HCT116 (cell line): Measurements from ENCODE around the gene SRPK3.

Experiments
- ELF1 ChIP-seq: IDR thresholded peaks from 2 replicates; pipeline ENCODE4 v1.6.1; 2012; ENCODE audit warnings: low read depth, borderline replicate concordance
- EZH2 ChIP-seq: fragments of 200-600 bp; sonication (generic); IDR thresholded peaks from 2 replicates; pipeline ENCODE4 v1.6.1; 2017; ENCODE audit warnings: antibody characterized with exemption, mixed run types
- EZH2phosphoT487 ChIP-seq: fragments of 200-600 bp; IDR thresholded peaks from 2 replicates; pipeline ENCODE4 v1.6.1; 2018; ENCODE audit warnings: antibody characterized with exemption, borderline replicate concordance
- POLR2A ChIP-seq: IDR thresholded peaks from 2 replicates; pipeline ENCODE4 v1.7.0; 2011; ENCODE audit warnings: borderline replicate concordance; ENCODE audit not compliant: insufficient read depth, insufficient read length; ENCODE audit errors: extremely low read depth
- SRF ChIP-seq: IDR thresholded peaks from 2 replicates; pipeline ENCODE4 v1.6.1; 2012; ENCODE audit warnings: low read depth
- TCF7L2 ChIP-seq: IDR thresholded peaks from 2 replicates; pipeline ENCODE4 v1.7.0; 2011; ENCODE audit warnings: borderline replicate concordance, inconsistent platforms; ENCODE audit not compliant: insufficient read depth, insufficient read length; ENCODE audit errors: extremely low read depth
- TF ChIP-seq, protein P1 (sequence below), 3 experiments: fragments of 200-600 bp in 1 of 3; sonication (generic) in 1 of 3; IDR thresholded peaks in 2 of 3; conservative IDR thresholded peaks in 1 of 3; 2 replicates each; pipeline ENCODE4 v1.5.1; 2012 to 2017; ENCODE audit warnings: low read depth in 2 of 3, low read length in 2 of 3, antibody characterized with exemption in 1 of 3, borderline replicate concordance in 1 of 3, control low read depth in 1 of 3, mild to moderate bottlenecking in 1 of 3, mixed read lengths in 1 of 3, mixed run types in 1 of 3, moderate library complexity in 1 of 3; ENCODE audit not compliant: insufficient read depth in 1 of 3
- TF ChIP-seq, protein P2 (sequence below): IDR thresholded peaks from 2 replicates; pipeline ENCODE4 v1.6.1; 2011; ENCODE audit warnings: mild to moderate bottlenecking, low read length, moderate library complexity; ENCODE audit not compliant: insufficient replicate concordance; ENCODE audit errors: extremely low read depth

DNA sequence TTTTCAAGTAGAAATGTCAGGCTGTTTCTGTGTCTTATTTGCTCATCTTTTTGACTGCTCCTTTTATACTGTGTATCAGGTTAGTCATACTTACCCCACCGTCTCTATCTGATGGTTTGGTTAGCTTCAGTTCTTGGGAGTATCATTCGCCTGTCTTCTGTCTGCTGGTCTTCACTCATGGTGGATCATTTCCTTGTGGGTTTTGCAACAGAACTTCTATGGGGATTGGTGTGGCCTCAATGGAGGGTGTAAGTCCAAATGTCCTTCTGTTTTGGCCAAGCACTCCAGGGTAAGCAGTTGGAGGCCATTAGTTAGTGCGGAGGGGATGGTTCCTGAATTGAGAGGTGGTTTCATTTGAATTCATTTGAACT, 49.0 kb upstream of the SRPK3 start:
- TF ChIP-seq, protein P1, sequence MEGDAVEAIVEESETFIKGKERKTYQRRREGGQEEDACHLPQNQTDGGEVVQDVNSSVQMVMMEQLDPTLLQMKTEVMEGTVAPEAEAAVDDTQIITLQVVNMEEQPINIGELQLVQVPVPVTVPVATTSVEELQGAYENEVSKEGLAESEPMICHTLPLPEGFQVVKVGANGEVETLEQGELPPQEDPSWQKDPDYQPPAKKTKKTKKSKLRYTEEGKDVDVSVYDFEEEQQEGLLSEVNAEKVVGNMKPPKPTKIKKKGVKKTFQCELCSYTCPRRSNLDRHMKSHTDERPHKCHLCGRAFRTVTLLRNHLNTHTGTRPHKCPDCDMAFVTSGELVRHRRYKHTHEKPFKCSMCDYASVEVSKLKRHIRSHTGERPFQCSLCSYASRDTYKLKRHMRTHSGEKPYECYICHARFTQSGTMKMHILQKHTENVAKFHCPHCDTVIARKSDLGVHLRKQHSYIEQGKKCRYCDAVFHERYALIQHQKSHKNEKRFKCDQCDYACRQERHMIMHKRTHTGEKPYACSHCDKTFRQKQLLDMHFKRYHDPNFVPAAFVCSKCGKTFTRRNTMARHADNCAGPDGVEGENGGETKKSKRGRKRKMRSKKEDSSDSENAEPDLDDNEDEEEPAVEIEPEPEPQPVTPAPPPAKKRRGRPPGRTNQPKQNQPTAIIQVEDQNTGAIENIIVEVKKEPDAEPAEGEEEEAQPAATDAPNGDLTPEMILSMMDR (IDR thresholded peaks at IDR 0.05 in 2 of 3, conservative IDR thresholded peaks at IDR 0.05 in 1 of 3; ENCODE audit: borderline replicate concordance in 1 of 3, insufficient read depth in 1 of 3, low read depth in 2 of 3, low read length in 2 of 3) = no peak
- TF ChIP-seq, protein P2, sequence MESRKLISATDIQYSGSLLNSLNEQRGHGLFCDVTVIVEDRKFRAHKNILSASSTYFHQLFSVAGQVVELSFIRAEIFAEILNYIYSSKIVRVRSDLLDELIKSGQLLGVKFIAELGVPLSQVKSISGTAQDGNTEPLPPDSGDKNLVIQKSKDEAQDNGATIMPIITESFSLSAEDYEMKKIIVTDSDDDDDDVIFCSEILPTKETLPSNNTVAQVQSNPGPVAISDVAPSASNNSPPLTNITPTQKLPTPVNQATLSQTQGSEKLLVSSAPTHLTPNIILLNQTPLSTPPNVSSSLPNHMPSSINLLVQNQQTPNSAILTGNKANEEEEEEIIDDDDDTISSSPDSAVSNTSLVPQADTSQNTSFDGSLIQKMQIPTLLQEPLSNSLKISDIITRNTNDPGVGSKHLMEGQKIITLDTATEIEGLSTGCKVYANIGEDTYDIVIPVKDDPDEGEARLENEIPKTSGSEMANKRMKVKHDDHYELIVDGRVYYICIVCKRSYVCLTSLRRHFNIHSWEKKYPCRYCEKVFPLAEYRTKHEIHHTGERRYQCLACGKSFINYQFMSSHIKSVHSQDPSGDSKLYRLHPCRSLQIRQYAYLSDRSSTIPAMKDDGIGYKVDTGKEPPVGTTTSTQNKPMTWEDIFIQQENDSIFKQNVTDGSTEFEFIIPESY = no peak
- no peak for TF ChIP-seq EZH2phosphoT487
- TF ChIP-seq TCF7L2 = no peak
- TF ChIP-seq POLR2A = no peak
- TF ChIP-seq EZH2 = no peak
- no peak for TF ChIP-seq ELF1
- TF ChIP-seq SRF = no peak
